ENCODE results near the gene THOP1. TPM values are rescaled to one million over a fixed set of nuclear protein-coding genes. Genes with fewer than 3 reads are reported as not detected.
A peak's percentile ranks its signal among the peaks of the same experiment; 100 is the strongest.

The THOP1 gene
- total and polyA plus RNA-seq, 9 donors, result 11.3 to 54.7 (median 39.5) TPM

- Histone ChIP-seq H3K4me3 (peak overlapping the region; percentile 69), H3K4me1 (ENCODE audit: insufficient read depth) (peaks cover 2% of the 10 kb centered on the region), H3K27ac (peak overlapping the region; percentile 79 to 85), H3K27me3 (no peaks in the 10 kb centered on the region), H3K36me3 (no peaks in the 10 kb centered on the region), H3K9me3 (no peaks in the 10 kb centered on the region)
- DNase-seq, result no peak
- intact Hi-C loops (cut with DNase I), result no loop called here
- TF ChIP-seq CTCF (IDR thresholded peaks at IDR 0.05) (no peak), POLR2A (IDR thresholded peaks at IDR 0.05) (no peak), EP300 (IDR thresholded peaks at IDR 0.05) (no peak)
- WGBS, 3 donors, result 1% methylated on average over 23 to 24 of the region's 24 CpGs
Observed at GRCh38 chr19:2782329-2782935, 2.9 kb upstream of the THOP1 start.

GRCh38 chr19:2782936-2783780 lies 2.1 kb upstream of the THOP1 start, which contains the start of gene SGTA:
TSS of gene SGTA (minus strand) at chr19:2783273. CDS start at chr19:2769068, 14,205 bp downstream.
- peak within 1 kb of the TSS; percentile 79 to 85 for H3K27ac ChIP-seq
- H3K27me3 ChIP-seq, result no peaks in the 10 kb centered on the region
- H3K4me3 ChIP-seq, result peak within 1 kb of the TSS; percentile 69
- intact Hi-C loops (cut with DNase I), result no loop called here
- peak; percentile 98 to 99 (median 99) for DNase-seq
- H3K36me3 ChIP-seq, result no peaks in the 10 kb centered on the region
- H3K9me3 ChIP-seq, result no peaks in the 10 kb centered on the region
- H3K4me1 ChIP-seq (ENCODE audit: insufficient read depth), result peaks cover 2% of the 10 kb centered on the region
- WGBS, 3 donors, result 0 to 1% (median 0%) methylated on average over 50 to 68 of the region's 68 CpGs
- peak; percentile 83 for TF ChIP-seq POLR2A (IDR thresholded peaks at IDR 0.05)
- peak; percentile 24 to 80 (median 71) for TF ChIP-seq CTCF (IDR thresholded peaks at IDR 0.05)
- peak; percentile 70 for TF ChIP-seq EP300 (IDR thresholded peaks at IDR 0.05)

GRCh38 chr19:2783781-2784145 lies 1.5 kb upstream of the THOP1 start:
- H3K9me3 ChIP-seq, result no peaks in the 10 kb centered on the region
- intact Hi-C loops (cut with DNase I), result no loop called here
- no peaks in the 10 kb centered on the region for H3K27me3 ChIP-seq
- no peak for DNase-seq
- no peak overlapping the region for H3K4me3 ChIP-seq
- H3K4me1 ChIP-seq (ENCODE audit: insufficient read depth), result peaks cover 2% of the 10 kb centered on the region
- no peak overlapping the region for H3K27ac ChIP-seq
- TF ChIP-seq EP300 (IDR thresholded peaks at IDR 0.05), result no peak
- TF ChIP-seq CTCF (IDR thresholded peaks at IDR 0.05), result no peak
- no peak for TF ChIP-seq POLR2A (IDR thresholded peaks at IDR 0.05)
- no peaks in the 10 kb centered on the region for H3K36me3 ChIP-seq
- 56 to 73% (median 66%) methylated on average over 7 of the region's 7 CpGs for WGBS, 3 donors

GRCh38 chr19:2787115-2787514 lies 1.8 kb downstream of the THOP1 start:
- TF ChIP-seq POLR2A (IDR thresholded peaks at IDR 0.05) (no peak), EP300 (IDR thresholded peaks at IDR 0.05) (no peak), CTCF (IDR thresholded peaks at IDR 0.05) (no peak)
- intact Hi-C loops (cut with DNase I), result no loop called here
- H3K27me3 ChIP-seq, result no peaks in the 10 kb centered on the region
- no peak overlapping the region for H3K4me3 ChIP-seq
- peaks cover 20% of the 10 kb centered on the region for H3K4me1 ChIP-seq (ENCODE audit: insufficient read depth)
- DNase-seq, result no peak
- H3K27ac ChIP-seq, result no peak overlapping the region
- WGBS, 3 donors, result 78 to 79% (median 79%) methylated on average over 8 of the region's 8 CpGs
- H3K9me3 ChIP-seq, result no peaks in the 10 kb centered on the region
- H3K36me3 ChIP-seq, result no peaks in the 10 kb centered on the region

Measured in ovary (tissue), 9 donors.